NCI-H510A treated with DMSO at 0.1 percent for 48 hours (cell line): ENCODE measurements around the gene MAN1C1.

Experiments
- DNase-seq: peaks from one replicate; lab custom pipeline; 2025; lab: John Stamatoyannopoulos, UW

MAN1C1 gene

GRCh38 chr1:25742316-25742715 lies 125.7 kb downstream of the MAN1C1 start:
- DNase-seq, result no peak

GRCh38 chr1:25743164-25744139 lies 126.9 kb downstream of the MAN1C1 start:
- no peak for DNase-seq

GRCh38 chr1:25744140-25744581 lies 127.6 kb downstream of the MAN1C1 start:
- DNase-seq, result no peak

- no peak for DNase-seq
Measured at GRCh38 chr1:25744636-25745425, 128.2 kb downstream of the MAN1C1 start.

GRCh38 chr1:25746299-25747045 lies 129.9 kb downstream of the MAN1C1 start:
- no peak for DNase-seq

GRCh38 chr1:25747046-25747719 lies 130.6 kb downstream of the MAN1C1 start:
- DNase-seq, result no peak

GRCh38 chr1:25748531-25749205 lies 132.1 kb downstream of the MAN1C1 start:
- DNase-seq, result no peak

GRCh38 chr1:25750923-25751605 lies 134.5 kb downstream of the MAN1C1 start:
- no peak for DNase-seq

- DNase-seq, result no peak
Measured at GRCh38 chr1:25754470-25755181, 138.0 kb downstream of the MAN1C1 start.

GRCh38 chr1:25755475-25756125 lies 139.0 kb downstream of the MAN1C1 start:
- DNase-seq, result no peak

GRCh38 chr1:25756215-25756614 lies 139.6 kb downstream of the MAN1C1 start:
- DNase-seq, result no peak

GRCh38 chr1:25757151-25757845 lies 140.7 kb downstream of the MAN1C1 start:
- no peak for DNase-seq

GRCh38 chr1:25757846-25758185 lies 141.2 kb downstream of the MAN1C1 start:
- no peak for DNase-seq

GRCh38 chr1:25758466-25759070 lies 142.0 kb downstream of the MAN1C1 start:
- DNase-seq, result no peak

- no peak for DNase-seq
Measured at GRCh38 chr1:25760122-25760719, 143.6 kb downstream of the MAN1C1 start.

- DNase-seq, result no peak
Measured at GRCh38 chr1:25760871-25761270, 144.3 kb downstream of the MAN1C1 start.

GRCh38 chr1:25763493-25763892 lies 146.9 kb downstream of the MAN1C1 start:
- no peak for DNase-seq
